Measurements from ENCODE around the gene SNRNP70.

Gene SNRNP70

DNA sequence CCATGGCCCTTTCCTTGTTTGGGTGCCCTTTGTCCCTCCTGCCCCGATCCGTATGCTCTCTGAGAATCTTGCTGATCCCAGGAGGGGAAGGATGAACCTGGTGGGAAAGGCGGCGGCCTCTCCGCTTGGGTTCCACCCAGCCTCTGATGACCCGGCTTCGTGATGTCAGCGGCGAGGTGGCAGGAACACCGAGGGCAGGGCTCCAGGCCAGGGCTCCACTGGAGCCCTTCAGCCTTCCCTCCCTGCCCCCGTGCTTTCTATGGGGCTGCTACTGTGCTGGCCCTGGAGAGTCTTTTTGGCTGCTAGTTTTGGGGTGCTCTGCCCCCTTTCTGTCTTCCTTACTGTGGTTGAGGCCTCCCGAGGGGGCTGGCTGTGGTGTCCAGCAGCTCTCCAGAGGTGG is 17.1 kb downstream of the SNRNP70 start:
- no peak for DNase-seq

DNA sequence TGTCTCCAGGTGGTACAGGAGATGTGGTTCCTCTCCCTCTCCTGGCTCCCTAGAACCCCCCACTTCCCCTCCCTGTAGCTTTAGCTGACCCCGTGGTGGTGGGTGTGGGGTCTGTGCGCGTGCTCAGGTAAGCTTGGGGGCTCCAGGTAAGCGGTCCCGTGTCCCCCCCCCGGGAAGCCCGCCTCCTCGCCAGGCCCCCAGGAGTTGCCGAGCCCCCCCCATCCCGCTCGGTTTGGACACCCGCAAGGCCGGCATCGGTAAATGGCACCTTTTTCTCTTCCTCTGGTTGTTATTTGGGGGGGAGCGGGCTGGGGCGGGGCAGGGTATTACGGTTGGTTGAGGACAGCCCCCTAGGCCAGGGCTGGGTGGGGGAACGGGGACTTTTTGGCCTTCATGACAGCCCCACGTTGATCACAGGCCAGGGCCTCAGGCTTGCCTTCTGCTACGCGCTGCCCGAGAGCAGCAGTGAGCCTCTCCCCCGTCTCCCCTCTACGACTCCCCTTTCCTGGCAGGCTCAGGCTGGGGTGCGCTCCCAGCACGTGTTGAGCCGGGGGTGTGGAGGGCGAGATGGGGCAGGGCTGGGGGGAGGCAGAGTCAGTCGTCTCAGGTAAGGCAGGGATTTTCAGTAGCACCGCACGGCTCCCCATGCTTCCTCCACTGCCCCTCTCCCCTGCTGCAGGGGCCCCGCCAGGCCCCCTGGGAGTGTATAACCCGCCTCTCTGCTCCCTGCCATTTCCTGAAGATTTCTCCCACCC is 18.3 kb downstream of the SNRNP70 start:
- DNase-seq: no peak

DNA sequence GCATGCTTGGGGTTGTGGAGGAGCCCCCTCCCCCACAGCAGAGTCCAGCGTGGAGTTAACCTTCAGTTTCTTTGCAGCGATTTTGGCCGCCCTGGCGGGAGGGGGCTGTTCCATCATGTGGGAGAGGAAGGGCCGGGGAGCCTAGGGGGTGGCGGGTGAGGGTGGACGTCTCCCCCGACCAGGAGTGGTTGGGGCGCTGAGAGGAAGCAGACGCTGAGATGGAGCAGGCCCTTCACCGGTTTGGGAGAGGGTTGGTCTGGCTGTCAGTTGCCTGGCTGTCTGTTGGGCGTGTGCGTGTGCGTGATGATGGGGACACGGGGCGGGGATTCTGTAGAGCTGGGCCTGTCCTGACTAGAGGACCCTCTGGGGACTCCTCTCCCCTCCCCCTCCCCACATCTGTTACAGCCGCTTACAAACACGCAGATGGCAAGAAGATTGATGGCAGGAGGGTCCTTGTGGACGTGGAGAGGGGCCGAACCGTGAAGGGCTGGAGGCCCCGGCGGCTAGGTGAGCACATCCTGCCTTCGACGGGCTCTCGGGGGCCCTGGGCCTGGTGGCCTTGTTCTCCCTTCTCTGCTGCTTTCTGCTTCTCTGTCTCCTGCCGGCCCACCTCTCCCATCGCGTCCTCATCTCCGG is 19.1 kb downstream of the SNRNP70 start:
- DNase-seq: no peak

DNA sequence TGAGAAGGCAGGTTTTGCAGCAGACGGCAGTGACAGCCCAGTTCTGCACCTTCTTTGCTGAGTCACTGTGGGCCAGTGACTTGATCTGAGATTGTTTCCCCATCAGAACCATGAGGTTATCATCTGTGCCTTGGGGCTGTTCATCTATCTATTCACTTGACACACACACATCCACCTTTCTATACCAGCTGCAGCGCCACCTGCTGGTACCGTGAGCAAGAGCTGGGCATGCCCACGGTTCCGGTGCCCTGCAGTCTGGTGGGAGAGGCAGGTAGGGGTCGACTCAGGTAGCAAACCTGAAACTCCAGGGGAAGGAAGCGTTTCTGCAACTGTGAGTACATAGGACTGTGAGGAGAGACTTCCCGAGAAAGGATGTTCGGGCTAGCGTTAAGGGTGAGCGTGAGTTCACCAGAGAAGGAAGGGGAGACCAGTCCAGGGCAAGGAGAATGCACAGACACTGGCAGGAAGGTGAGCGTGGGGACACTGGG is 21.4 kb downstream of the SNRNP70 start:
- DNase-seq: peak in 1 of 2 donors; percentile 47

DNA sequence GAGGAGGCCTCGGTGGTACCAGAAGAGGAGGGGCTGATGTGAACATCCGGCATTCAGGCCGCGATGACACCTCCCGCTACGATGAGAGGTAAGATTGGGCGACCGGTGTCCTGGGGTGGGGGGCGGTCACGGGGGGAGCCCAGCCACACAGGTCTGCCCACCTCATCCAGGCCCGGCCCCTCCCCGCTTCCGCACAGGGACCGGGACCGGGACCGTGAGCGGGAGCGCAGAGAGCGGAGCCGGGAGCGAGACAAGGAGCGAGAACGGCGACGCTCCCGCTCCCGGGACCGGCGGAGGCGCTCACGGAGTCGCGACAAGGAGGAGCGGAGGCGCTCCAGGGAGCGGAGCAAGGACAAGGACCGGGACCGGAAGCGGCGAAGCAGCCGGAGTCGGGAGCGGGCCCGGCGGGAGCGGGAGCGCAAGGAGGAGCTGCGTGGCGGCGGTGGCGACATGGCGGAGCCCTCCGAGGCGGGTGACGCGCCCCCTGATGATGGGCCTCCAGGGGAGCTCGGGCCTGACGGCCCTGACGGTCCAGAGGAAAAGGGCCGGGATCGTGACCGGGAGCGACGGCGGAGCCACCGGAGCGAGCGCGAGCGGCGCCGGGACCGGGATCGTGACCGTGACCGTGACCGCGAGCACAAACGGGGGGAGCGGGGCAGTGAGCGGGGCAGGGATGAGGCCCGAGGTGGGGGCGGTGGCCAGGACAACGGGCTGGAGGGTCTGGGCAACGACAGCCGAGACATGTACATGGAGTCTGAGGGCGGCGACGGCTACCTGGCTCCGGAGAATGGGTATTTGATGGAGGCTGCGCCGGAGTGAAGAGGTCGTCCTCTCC is 22.6 kb downstream of the SNRNP70 start:
- no peak for DNase-seq

DNA sequence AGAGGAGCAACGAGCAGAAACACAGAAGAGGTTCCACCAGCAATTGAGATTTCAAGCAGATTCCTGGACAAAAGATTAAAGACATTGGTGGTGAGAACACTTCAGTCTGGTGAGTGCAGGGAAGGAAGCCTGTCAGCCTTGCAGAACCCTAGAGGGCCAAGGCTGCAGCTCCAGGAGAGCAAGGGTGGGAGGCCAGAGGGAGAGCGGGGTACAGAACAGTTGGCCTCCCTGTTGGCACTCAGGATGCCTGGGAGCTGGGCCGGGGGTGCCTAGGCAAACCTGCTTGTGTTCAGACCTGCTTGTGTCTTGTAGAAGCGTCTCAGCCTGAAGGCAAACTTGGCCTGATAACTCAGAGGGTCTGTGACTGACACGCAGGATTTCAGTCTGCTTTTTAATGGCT is 23.8 kb downstream of the SNRNP70 start:
- DNase-seq: no peak

DNA sequence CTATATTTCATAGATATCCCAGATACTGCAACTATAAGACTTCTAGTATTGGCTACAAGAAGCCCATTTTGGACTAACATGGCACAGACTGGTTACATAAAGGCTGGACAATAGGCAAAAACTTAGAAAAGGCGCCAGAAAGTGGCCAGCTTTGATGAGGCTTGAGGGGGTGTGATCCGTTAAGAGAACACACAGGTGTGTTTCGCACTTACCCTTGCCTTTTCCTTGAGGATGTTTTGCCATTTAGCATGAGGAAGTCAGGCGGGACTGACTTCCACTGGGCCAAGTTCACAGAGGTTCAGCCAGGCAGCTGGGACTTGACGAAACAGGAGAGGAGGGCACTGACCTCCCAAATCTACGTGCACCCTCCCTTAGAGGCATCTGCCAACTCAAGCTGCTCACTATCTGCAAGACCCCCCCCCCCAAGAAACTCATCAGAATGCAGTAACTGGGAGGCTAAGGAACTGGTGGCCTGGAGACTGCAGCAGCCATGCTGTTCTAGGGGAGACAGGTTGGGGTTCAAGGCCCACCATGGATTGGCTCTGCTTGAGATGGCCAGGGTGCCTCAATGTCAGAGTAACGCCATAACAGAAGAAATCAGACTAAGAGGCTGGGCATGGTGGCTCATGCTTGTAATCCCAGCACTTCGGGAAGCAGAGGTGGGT is 24.4 kb downstream of the SNRNP70 start:
- no peak for DNase-seq

DNA sequence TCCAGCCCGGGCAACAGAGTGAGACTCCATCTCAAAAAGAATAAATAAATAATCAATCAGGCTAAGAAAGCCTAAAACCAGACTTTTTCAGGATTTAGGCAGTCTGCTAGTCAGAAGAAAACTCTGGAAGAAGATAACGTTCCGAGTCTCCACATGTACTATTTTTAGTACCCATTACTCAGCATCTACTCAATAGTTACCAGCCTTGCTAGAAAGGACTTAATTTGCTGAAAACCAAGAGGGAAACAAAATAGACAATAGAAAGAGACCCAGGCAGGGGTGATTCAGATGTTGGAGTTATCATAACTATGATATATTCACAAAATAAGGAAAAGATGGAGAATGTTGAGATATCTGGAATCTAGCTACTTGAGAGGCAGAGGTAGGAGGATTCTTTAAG is 25.3 kb downstream of the SNRNP70 start:
- DNase-seq: no peak

DNA sequence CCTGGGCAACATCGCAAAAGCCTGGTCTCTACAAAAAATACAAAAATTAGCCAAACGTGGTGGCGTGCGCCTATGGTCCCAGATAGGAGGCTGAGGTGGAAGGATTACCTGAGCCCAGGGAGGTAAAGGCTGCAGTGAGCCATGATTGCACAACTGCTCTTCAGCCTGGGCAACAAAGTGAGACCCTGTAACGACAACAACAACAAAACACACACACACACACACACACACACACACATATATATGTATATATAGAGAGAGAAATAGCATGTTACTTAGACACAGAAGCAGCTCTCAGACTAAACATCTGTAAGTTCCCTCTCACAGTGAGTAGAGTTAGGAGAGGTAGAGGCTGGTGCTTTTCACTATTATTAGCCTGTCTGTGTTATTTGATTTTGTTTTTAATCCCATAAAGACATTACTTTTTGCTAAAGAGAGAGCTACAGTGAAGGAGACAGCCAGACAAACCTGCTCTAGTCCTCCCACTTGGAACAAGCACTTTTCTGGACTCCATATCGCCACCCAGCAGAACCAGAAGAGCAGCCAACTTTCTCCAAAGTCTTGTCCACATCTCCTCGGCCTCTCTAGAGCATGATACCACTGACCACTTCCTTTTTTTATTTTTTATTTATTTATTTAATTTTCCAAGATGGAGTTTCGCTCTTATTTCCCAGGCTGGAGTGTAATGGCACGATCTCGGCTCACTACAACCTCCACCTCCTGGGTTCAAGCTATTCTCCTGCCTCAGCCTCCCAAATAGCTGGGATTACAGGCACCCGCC is 26.2 kb downstream of the SNRNP70 start:
- no peak for DNase-seq

DNA sequence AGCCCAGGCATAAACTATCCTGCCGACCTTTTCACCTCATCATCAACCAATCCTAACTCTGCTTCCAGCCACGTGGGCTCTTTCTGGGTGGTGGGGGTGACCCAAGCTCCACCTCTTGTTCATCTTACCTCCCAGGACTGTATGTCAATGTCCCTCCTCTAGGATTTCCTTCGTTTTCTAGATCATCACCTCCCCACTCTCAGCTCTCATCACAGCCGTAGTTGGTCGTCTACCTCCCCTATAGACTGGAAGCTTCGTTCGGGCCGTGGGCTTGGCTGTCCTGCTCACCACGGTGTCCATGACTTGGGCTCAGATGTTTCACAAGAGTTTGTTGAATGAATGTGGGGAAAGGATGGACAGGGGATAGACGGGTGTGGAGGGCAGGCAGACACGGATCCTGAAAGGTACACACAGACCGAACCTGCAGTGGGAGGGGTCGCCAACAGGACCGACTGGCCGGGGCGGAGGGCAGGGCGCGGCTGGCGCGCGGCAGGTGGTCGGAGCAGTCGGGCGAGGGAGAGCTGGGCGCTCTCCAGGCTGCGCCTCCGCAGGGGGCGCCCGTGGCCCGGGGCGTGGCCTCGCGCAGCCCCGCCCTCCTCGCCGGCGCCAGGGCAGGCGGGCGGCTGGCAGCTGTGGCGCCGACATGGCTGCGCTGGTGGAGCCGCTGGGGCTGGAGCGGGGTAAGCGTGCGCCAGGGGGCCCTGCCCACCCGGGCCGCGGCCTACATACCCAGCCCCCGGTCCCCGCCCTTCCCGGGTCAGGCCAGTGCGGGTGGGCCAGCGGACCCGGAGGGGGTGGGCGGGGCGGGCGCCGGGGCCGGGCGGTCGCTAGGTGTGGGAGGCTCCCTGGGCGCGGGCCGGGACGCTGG is 28.7 kb downstream of the SNRNP70 start, which contains the start of gene LIN7B:
Gene LIN7B, plus strand, starts transcription at position 609 of the 868 bp plus-strand sequence. Its CDS starts 35 bp downstream, at position 644.
- DNase-seq: peak; percentile 41 to 72

DNA sequence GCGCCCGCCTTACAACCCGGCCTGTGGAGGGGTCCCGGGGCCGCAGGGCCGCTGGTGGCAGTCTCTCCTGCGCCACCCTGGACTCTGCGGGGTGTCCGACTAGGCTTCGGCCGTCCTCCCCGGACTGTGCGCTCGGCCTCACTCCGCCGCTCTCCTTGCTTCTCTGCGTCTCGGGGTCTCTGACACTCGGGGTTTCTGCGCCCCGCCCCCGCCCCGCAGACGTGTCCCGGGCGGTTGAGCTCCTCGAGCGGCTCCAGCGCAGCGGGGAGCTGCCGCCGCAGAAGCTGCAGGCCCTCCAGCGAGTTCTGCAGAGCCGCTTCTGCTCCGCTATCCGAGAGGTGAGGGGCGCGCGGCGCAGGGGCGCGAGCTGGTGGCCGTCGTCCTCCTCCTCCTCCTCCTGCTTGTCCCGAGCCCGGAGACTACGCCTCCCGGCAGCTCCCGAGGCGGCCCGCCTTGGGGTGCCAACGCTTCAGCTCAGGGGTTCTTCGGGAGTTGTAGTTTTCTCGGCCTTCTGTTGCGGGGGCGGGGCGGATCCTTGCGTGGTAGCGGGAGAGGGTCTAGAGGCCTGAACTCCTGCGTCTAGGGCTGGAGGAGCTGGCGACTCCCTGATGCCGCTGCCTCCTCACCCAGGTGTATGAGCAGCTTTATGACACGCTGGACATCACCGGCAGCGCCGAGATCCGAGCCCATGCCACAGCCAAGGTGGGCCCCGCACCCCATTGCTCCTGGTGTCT is 29.5 kb downstream of the SNRNP70 start:
- DNase-seq: peak; percentile 35 to 56

DNA sequence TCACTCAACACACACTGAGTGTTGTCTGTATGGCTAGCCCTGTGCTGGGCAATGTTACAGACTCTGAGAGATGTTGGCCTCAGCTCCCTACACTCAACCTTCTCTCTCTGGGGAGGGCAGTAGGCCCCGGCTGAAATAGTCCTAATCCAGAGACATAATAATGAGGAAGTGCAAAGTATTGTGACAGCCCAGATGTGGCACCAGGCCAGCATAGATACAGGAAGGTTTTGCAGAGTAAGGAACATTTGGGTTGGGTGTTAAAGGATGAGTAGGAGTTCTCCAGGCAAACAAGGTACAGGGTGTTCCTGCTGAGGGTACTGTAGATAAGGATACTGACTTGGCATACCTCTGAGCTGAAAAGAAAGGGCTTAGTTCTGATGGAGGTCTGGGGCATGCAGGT is 31.3 kb downstream of the SNRNP70 start:
- peak; percentile 63 to 75 for DNase-seq

DNA sequence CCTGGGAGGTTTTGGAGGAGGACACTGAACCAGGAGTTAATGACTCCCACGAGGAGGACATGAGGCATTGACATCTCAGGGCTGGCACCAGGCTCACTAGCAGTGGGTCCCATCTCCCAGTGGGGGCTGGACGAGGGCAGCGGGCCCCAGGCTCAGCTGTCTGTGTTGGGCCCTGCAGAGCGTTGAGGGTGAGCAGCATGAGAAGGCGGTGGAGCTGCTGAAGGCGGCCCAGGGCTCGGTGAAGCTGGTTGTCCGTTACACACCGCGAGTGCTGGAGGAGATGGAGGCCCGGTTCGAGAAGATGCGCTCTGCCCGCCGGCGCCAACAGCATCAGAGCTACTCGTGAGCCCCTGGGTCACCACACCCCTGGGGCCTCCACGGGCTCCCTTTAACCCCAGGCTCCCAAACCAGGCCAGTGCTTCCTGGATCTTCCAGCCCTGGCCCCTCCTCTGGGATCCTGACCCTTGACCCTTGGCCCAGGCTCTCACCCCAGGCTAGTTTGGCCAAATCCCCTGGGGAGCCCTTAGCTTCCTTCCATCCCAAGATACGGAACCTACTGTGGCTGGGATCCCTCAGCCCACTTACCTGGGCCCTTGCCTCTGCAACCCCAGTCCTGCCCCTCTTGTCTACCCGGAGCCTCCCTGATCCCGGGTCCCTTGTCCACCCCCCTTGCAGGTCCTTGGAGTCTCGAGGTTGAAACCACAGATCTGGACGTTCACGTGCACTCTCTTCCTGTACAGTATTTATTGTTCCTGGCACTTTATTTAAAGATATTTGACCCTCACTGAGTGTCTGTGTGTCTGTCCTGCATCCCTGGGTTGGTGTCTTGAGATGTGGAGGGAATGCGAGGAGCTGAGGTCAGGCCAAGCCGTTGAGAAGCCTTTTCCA is 32.7 kb downstream of the SNRNP70 start:
- no peak for DNase-seq

DNA sequence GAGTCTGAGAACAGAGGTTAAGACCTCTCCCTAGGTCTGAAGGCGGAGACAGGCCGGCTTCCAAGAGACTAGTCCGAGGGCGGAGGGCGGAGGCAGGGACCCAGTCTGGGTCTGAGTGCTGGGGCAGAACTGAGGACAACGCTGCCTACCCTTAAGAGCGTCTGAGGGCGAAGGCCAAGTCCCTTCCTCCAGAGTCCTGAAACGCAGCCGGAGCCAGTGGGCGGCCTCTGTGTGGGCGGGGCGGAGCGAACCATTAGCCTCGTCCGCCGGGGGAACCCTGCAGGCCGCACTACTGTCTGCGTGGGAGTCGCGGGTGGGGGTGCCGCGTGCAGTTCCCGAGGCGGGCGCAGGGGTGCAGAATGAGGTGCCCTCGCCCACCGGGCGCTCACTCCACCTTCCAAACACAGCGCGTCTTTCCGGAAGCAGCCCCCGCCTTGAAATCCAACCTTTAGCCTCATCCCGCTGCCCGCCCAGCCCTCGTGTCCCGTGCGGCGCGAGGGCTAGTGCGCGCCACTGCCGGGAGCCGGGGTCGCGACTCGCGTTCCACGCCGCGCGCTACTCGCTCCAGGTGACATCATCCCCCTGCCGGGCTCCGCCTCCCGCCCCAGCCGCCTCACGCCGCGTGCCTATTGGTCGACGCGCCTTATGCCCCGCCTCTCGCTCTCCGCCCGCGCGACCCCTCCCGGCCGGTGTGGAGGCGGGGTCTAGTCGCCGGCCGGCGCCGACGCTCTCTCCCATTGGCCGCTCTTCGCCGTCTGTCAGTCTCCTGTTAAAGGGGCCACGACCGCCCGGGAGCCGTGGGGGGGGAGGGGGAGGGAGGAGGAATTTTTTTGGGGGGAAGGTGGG is 33.5 kb downstream of the SNRNP70 start, which contains the start of gene C19orf73:
Gene C19orf73, minus strand, starts transcription at position 579 of the 846 bp plus-strand sequence. Its CDS starts 121 bp downstream, at position 458.
- peak; percentile 89 to 97 for DNase-seq

DNA sequence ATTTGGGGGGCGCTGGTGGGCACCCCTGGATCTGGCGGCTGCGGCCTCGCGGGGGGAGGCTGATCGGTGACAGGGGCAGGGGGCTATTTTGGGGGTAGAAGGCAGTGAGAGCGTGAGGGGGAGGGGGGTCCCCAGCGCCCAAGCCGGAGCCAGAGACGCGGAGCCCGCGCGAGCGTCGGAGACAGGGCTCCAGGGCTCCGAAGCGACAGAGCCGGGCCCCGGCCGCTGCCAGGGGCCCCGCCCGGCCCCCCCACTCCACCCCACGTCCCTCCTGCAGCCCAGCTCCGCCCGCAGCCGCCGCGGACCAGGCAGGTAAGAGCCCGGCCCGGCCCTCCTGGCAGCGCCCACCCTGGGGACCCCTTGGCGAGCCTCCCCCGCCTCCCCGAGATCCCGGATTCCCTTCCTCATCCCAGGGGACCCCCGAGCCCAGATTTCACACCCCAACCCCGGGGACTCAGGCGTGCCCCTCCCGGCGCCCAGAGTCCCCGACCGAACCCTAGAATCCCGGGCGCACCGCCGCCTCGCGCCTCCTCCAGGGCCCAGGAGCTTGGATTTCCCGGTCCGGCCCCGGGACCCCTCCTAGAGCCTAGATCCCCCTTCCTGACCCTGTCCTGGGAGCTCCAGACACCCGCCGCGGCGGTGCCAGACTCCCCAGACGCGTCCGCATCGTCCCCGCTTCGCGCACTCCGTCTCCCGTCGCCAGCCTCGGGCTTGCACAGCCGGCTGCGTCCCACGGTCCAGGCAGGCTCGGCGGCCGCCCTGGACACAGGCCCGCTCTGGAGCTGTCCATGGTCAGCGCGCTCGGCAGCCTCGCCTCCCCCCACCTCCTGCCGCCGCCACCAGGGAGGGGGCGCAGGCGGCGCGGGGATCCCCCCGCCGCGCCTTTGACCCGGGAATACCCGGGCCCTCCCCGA is 34.4 kb downstream of the SNRNP70 start, which contains the start of gene PPFIA3:
Gene PPFIA3, plus strand, starts transcription at position 134 of the 914 bp plus-strand sequence. CDS start 8,330 bp downstream, outside the sequence.
- DNase-seq: peak; percentile 29 to 32

DNA sequence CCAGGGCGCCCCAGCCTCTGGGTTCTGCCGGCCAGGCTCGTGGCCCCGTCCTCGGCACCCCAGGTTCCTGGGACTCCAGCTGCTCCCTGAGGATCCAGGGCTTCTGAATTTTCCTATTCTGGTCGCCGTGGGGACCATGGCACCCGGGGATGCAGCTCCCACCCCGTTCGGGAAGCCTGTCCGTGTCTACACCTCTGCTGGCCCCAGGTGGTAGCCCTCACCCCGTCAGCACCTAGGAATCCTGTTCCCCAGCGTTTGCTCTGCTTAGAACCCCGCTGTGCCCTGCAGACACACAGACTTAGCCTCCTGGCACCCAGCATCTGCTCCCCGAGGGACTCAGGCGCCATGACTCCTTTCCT is 35.1 kb downstream of the SNRNP70 start:
- DNase-seq: no peak

DNA sequence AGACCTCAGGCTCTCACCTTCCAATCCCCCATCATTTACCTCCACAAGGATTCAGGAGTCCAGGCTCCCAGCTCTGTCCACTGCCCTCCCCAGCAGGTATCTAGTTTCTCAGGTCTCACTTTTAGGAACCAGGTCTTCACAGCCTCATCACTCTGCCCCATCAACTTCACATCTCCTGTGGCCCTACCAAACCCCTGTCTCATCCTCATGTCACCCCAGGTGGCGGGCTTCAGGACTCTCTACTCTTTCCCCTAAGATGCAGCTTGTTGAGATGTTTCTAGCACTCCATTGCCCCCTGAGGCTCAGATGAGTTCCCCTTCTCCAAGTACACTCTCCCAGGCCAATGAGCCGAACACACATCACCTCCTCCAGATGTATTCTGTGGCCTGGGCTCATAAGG is 35.6 kb downstream of the SNRNP70 start:
- DNase-seq: no peak

All from inflammatory macrophage treated with lipopolysaccharide for 1 hour (primary cell).